Mammary epithelial cell (primary cell): ENCODE data around the gene CSMD2.

Experiments
- EZH2 ChIP-seq: IDR thresholded peaks from 2 replicates; pipeline ENCODE4 v1.6.1; 2012; ENCODE audit warnings: low read length, inconsistent platforms, borderline replicate concordance
- TF ChIP-seq, protein P1 (sequence below), 2 donors: IDR thresholded peaks in 1 of 2; conservative IDR thresholded peaks in 1 of 2; 2 replicates each; pipeline ENCODE4 v1.5.1; 2011 to 2012; ENCODE audit warnings: inconsistent platforms in 2 of 2, low read length in 2 of 2, mild to moderate bottlenecking in 2 of 2, control low read depth in 1 of 2, low read depth in 1 of 2; ENCODE audit not compliant: insufficient read depth in 1 of 2; ENCODE audit errors: extremely low read depth in 1 of 2

DNA sequence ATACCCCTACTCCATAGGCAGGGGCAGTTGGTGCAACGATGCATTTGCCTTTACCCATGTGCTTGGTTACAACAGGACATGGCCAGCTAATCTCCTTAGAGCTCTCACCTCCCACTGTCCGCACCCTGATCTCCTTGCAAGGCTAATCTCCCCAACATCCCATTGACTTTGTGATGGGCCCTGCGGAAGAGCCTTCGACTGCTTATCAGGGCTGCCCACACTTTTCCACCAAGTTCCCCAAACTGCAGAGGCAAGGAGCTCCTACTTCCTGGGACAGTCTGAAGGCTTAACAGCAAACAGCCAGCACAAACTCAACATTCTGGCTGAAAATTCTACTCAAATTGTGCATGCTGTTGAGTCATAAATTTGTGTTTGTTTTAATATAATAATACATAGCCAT is 47.6 kb upstream of the CSMD2 start:
- TF ChIP-seq EZH2 = no peak
- TF ChIP-seq, protein P1, sequence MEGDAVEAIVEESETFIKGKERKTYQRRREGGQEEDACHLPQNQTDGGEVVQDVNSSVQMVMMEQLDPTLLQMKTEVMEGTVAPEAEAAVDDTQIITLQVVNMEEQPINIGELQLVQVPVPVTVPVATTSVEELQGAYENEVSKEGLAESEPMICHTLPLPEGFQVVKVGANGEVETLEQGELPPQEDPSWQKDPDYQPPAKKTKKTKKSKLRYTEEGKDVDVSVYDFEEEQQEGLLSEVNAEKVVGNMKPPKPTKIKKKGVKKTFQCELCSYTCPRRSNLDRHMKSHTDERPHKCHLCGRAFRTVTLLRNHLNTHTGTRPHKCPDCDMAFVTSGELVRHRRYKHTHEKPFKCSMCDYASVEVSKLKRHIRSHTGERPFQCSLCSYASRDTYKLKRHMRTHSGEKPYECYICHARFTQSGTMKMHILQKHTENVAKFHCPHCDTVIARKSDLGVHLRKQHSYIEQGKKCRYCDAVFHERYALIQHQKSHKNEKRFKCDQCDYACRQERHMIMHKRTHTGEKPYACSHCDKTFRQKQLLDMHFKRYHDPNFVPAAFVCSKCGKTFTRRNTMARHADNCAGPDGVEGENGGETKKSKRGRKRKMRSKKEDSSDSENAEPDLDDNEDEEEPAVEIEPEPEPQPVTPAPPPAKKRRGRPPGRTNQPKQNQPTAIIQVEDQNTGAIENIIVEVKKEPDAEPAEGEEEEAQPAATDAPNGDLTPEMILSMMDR (conservative IDR thresholded peaks at IDR 0.05 in 1 of 2, IDR thresholded peaks at IDR 0.05 in 1 of 2; ENCODE audit: extremely low read depth in 1 of 2, insufficient read depth in 1 of 2, low read depth in 1 of 2, low read length in 2 of 2) = no peak
